PFSK-1 (cell line): ENCODE results near the gene ELOVL6.

ENCODE experiments used
- FOXP2 ChIP-seq: optimal IDR thresholded peaks from 2 replicates; pipeline ENCODE3; 2011; ENCODE audit warnings: borderline replicate concordance, control low read depth, inconsistent platforms; ENCODE audit not compliant: insufficient read depth; ENCODE audit errors: extremely low read length, extremely low read depth
- POLR2AphosphoS5 ChIP-seq: IDR thresholded peaks from 2 replicates; pipeline ENCODE4 v1.6.1; 2012; ENCODE audit warnings: low read depth, mild to moderate bottlenecking, control low read depth, low read length, moderate library complexity
- REST ChIP-seq, 2 experiments: IDR thresholded peaks; 2 replicates each; pipeline versions ENCODE4 v1.6.1 to v1.8.0; 2011 to 2012; ENCODE audit warnings: low read depth in 2 of 2, low read length in 2 of 2, control low read depth in 1 of 2, inconsistent platforms in 1 of 2, mild to moderate bottlenecking in 1 of 2, moderate library complexity in 1 of 2; ENCODE audit not compliant: insufficient read depth in 1 of 2
- SIN3A ChIP-seq: IDR thresholded peaks from 2 replicates; pipeline ENCODE4 v1.6.1; 2012; ENCODE audit warnings: mild to moderate bottlenecking, low read length, moderate library complexity, borderline replicate concordance; ENCODE audit not compliant: insufficient read depth
- TAF1 ChIP-seq: IDR thresholded peaks from 2 replicates; pipeline ENCODE4 v1.6.1; 2012; ENCODE audit warnings: low read length, control low read depth, borderline replicate concordance; ENCODE audit not compliant: insufficient read depth

Gene ELOVL6

GRCh38 chr4:110134269-110134869 is 64.0 kb downstream of the ELOVL6 start:
- TF ChIP-seq REST (IDR thresholded peaks at IDR 0.05; ENCODE audit: insufficient read depth in 1 of 2, low read depth in 2 of 2, low read length in 2 of 2) (no peak), TAF1 (no peak), POLR2AphosphoS5 (no peak), SIN3A (no peak), FOXP2 (no peak)

- no peak for TF ChIP-seq SIN3A
- TF ChIP-seq TAF1: no peak
- TF ChIP-seq FOXP2: no peak
- TF ChIP-seq POLR2AphosphoS5: no peak
- no peak for TF ChIP-seq REST (IDR thresholded peaks at IDR 0.05; ENCODE audit: insufficient read depth in 1 of 2, low read depth in 2 of 2, low read length in 2 of 2)
Measured at GRCh38 chr4:110132816-110133719, 65.3 kb downstream of the ELOVL6 start.

- TF ChIP-seq REST (IDR thresholded peaks at IDR 0.05; ENCODE audit: insufficient read depth in 1 of 2, low read depth in 2 of 2, low read length in 2 of 2): no peak
- TF ChIP-seq POLR2AphosphoS5: no peak
- no peak for TF ChIP-seq SIN3A
- TF ChIP-seq TAF1: no peak
- TF ChIP-seq FOXP2: no peak
Measured at GRCh38 chr4:110131916-110132315, 66.5 kb downstream of the ELOVL6 start.

- TF ChIP-seq FOXP2: no peak
- no peak for TF ChIP-seq SIN3A
- TF ChIP-seq TAF1: no peak
- no peak for TF ChIP-seq REST (IDR thresholded peaks at IDR 0.05; ENCODE audit: insufficient read depth in 1 of 2, low read depth in 2 of 2, low read length in 2 of 2)
- no peak for TF ChIP-seq POLR2AphosphoS5
Measured at GRCh38 chr4:110130576-110131358, 67.6 kb downstream of the ELOVL6 start.
